DMS79 (cell line): ENCODE measurements around the gene TUBB2A.
"Not testable (repeated sequence)": the region's sequence is repeated elsewhere in the genome, so short reads cannot be mapped to it uniquely, and the experiment has no call there.

Source experiments
- DNase-seq: peaks from one replicate; lab custom pipeline; 2025; lab: John Stamatoyannopoulos, UW

The TUBB2A gene

GRCh38 chr6:3152689-3153088, 4.7 kb downstream of the TUBB2A start:
- no peak for DNase-seq

GRCh38 chr6:3151691-3152090, 5.7 kb downstream of the TUBB2A start:
- no peak for DNase-seq

GRCh38 chr6:3147914-3148757, 9.2 kb downstream of the TUBB2A start:
- DNase-seq, result no peak

GRCh38 chr6:3144571-3144970, 12.8 kb downstream of the TUBB2A start:
- no peak for DNase-seq

GRCh38 chr6:3143158-3143557, 14.2 kb downstream of the TUBB2A start:
- DNase-seq, result no peak

GRCh38 chr6:3142536-3142935, 14.8 kb downstream of the TUBB2A start:
- DNase-seq, result no peak

GRCh38 chr6:3140201-3140600, 17.1 kb downstream of the TUBB2A start:
- DNase-seq, result no peak

- DNase-seq, result no peak
Measured at GRCh38 chr6:3139090-3139903, 18.0 kb downstream of the TUBB2A start.

GRCh38 chr6:3138341-3138740, 19.0 kb downstream of the TUBB2A start:
- DNase-seq, result no peak

- not testable (repeated sequence) for DNase-seq
Measured at GRCh38 chr6:3137873-3138272, 19.5 kb downstream of the TUBB2A start.

GRCh38 chr6:3137057-3137777, 20.1 kb downstream of the TUBB2A start:
- no peak for DNase-seq

- no peak for DNase-seq
Measured at GRCh38 chr6:3136292-3137011, 20.9 kb downstream of the TUBB2A start.

- DNase-seq, result no peak
Measured at GRCh38 chr6:3135668-3136291, 21.6 kb downstream of the TUBB2A start.

- no peak for DNase-seq
Measured at GRCh38 chr6:3133515-3133914, 23.8 kb downstream of the TUBB2A start.

- DNase-seq, result no peak
Measured at GRCh38 chr6:3131695-3132094, 25.6 kb downstream of the TUBB2A start.

- DNase-seq, result no peak
Measured at GRCh38 chr6:3128356-3129108, 28.8 kb downstream of the TUBB2A start.

- no peak for DNase-seq
Measured at GRCh38 chr6:3125815-3126214, 31.5 kb downstream of the TUBB2A start.

GRCh38 chr6:3124667-3125066, 32.7 kb downstream of the TUBB2A start:
- no peak for DNase-seq

GRCh38 chr6:3122823-3123182, 34.5 kb downstream of the TUBB2A start:
- no peak for DNase-seq

- DNase-seq, result no peak
Measured at GRCh38 chr6:3120765-3121089, 36.6 kb downstream of the TUBB2A start.
